ENCODE measurements around the gene CMTM4. TPM values are rescaled to one million over a fixed set of nuclear protein-coding genes. Genes with fewer than 3 reads are reported as not detected.
"Not testable (repeated sequence)": the region's sequence is repeated elsewhere in the genome, so short reads cannot be mapped to it uniquely, and the experiment has no call there.

Gene CMTM4
- total RNA-seq, 4 donors from 2014 or later, result 13.7 to 24.0 (median 15.8) TPM

DNA sequence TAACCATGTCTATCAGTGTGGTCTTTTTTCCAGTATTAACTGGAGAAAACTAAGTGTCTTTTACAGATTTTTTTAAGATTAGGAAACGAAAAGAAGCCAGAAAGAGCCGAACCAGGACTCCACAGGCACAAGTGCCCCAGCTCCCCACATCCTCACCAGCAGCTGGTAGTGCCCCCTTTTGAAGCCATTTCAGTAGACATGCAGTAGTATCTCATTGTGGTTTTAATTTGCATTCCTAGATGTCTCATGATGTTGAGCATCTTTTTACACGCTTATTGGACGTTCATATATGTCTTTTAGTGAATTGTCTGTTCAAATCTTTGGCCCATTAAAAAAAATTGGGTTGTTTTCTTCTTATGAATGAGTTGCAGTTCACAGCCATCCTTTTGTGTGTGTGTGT lies 96.8 kb downstream of the CMTM4 start:
- Histone ChIP-seq H3K27me3 (peaks cover 0 to 5% (median 0%) of the 10 kb centered on the region in 4 donors), H3K9me3 (no peaks in the 10 kb centered on the region), H3K4me1 (peaks cover 8 to 16% (median 9%) of the 10 kb centered on the region in 3 donors), H3K27ac (no peak overlapping the region), H3K36me3 (no peaks in the 10 kb centered on the region), H3K4me3 (no peak overlapping the region)
- WGBS, 2 donors, result 92% methylated on average over 4 of the region's 4 CpGs
- DNase-seq, result no peak
- TF ChIP-seq, protein P1, sequence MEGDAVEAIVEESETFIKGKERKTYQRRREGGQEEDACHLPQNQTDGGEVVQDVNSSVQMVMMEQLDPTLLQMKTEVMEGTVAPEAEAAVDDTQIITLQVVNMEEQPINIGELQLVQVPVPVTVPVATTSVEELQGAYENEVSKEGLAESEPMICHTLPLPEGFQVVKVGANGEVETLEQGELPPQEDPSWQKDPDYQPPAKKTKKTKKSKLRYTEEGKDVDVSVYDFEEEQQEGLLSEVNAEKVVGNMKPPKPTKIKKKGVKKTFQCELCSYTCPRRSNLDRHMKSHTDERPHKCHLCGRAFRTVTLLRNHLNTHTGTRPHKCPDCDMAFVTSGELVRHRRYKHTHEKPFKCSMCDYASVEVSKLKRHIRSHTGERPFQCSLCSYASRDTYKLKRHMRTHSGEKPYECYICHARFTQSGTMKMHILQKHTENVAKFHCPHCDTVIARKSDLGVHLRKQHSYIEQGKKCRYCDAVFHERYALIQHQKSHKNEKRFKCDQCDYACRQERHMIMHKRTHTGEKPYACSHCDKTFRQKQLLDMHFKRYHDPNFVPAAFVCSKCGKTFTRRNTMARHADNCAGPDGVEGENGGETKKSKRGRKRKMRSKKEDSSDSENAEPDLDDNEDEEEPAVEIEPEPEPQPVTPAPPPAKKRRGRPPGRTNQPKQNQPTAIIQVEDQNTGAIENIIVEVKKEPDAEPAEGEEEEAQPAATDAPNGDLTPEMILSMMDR (IDR thresholded peaks at IDR 0.05), result no peak
- TF ChIP-seq POLR2A (IDR thresholded peaks at IDR 0.05), result no peak
- intact Hi-C loops (cut with DNase I), result loop anchor here (10.0 kb wide), 2 partner anchors 125 to 265 kb away; no protein-coding TSS in a partner anchor

DNA sequence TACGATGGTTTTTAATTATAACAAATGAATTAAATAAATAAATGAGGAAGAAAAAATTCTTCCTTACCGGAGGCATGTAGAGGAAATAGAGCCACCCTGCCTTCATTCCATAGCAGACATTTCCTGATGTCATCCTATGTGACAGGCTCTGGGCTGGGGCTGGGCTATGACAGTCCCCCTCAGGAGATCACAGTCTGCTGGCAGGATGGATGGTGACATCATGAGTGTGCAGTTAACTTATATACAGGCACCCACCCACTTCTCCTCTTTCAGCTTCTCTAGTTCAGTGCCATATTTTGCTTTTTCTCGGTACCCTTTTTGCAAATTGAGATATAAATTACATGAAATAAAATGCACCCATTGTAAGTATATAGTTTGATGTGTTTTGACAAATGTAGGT lies 98.4 kb downstream of the CMTM4 start:
- Histone ChIP-seq H3K9me3 (no peaks in the 10 kb centered on the region), H3K36me3 (no peaks in the 10 kb centered on the region), H3K27me3 (no peaks in the 10 kb centered on the region), H3K4me1 (peaks cover 0 to 1% (median 0%) of the 10 kb centered on the region in 3 donors), H3K27ac (no peak overlapping the region), H3K4me3 (no peak overlapping the region)
- DNase-seq, result no peak
- TF ChIP-seq, protein P1 (IDR thresholded peaks at IDR 0.05), result no peak
- no peak for TF ChIP-seq POLR2A (IDR thresholded peaks at IDR 0.05)
- 57 to 82% methylated on average over 3 of the region's 3 CpGs for WGBS, 2 donors
- intact Hi-C loops (cut with DNase I), result no loop called here

DNA sequence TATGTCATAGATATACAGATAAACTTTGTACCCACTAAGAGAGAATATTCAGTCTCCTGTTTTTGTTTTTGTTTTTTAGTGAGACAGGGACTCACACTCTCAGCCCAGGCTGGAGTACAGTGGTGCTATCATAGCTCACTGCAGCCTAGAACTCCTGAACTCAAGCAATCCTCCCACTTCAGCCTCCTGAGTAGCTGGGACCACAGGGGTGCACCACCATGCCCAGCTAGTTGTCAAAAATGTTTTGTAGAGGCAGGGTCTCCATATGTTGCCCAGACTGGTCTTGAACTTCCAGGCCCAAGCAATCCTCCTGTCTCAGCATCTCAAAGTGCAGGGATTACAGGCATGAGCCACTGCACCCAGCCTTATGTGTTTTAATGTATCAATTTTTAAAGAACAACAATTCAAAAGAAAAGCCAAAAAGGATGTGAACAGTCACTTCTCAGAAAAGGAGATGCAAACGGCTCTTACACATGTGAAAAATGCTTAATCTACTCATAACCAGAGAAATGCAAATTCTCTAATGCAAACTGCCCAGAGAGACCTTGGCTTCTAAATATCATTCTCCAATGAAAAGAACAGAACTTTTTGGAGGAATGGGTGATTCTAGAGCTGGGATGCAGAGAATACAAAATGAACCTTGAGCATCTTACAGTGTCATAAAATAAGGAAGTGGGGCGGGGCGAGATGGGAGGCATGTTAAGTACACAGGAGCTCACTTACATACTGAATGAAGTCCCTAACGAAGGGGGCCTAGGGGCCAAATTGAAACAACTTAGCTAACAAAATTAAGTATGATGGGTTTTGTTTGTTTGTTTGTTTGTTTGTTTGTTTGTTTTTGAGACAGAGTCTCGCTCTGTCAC lies 99.3 kb downstream of the CMTM4 start:
- intact Hi-C loops (cut with DNase I), result no loop called here
- TF ChIP-seq, protein P1 (IDR thresholded peaks at IDR 0.05), result no peak
- no peak for TF ChIP-seq POLR2A (IDR thresholded peaks at IDR 0.05)
- no peak overlapping the region for H3K27ac ChIP-seq
- H3K36me3 ChIP-seq, result no peaks in the 10 kb centered on the region
- H3K9me3 ChIP-seq, result no peaks in the 10 kb centered on the region
- H3K4me1 ChIP-seq, result no peaks in the 10 kb centered on the region
- H3K4me3 ChIP-seq, result no peak overlapping the region
- no peak for DNase-seq
- no peaks in the 10 kb centered on the region for H3K27me3 ChIP-seq
- 77 to 81% methylated on average over 5 of the region's 5 CpGs for WGBS, 2 donors

DNA sequence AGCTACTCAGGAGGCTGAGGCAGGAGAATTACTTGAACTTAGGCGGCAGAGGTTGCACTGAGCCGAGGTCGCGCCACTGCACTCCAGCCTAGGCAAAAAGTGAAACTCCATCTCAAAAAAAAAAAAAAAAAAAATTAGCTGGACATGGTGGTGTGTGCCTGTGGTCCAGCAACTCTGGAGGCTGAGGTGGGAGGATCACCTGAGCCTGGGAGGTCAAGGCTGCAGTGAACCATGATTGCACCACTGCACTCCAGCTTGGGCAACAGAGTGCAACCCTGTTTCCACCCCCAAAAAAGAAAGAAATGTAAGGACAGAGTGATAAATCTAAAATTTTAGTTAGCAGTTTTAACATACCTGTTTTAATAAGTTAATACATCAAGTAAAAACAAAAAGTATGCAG lies 100.0 kb downstream of the CMTM4 start:
- H3K9me3 ChIP-seq; intact Hi-C loops (cut with DNase I); H3K36me3 ChIP-seq; H3K4me1 ChIP-seq; H3K4me3 ChIP-seq; DNase-seq; H3K27me3 ChIP-seq; H3K27ac ChIP-seq: not testable (repeated sequence)
- WGBS, 2 donors, result 92 to 96% methylated on average over 4 of the region's 4 CpGs

DNA sequence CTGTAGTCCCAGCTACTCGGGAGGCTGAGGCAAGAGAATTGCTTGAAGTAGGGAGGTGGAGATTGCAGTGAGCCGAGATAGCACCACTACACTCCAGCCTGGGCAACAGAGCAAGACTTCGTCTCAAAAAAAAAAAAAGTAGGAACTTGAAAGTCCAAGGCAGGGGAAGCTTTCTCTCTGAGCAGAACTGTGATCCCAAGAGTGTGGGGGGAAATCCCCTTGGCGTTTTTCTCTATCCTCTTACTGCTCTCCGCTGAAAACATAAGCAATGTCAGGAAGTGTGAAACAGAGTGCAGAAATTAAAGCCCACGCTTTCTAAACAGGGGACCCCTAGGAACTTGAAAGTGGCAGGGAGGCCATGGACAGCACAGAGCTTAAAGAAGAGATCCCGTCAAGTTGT lies 101.8 kb downstream of the CMTM4 start:
- intact Hi-C loops (cut with DNase I), result no loop called here
- no peak for DNase-seq

More for the DNA sequence above, 101.8 kb downstream of the CMTM4 start:
- TF ChIP-seq, protein P1 (IDR thresholded peaks at IDR 0.05), result no peak
- no peak for TF ChIP-seq POLR2A (IDR thresholded peaks at IDR 0.05)
- H3K36me3 ChIP-seq, result no peaks in the 10 kb centered on the region
- peaks cover 0 to 6% (median 0%) of the 10 kb centered on the region in 3 donors for H3K4me1 ChIP-seq
- H3K27ac ChIP-seq, result no peak overlapping the region
- no peaks in the 10 kb centered on the region for H3K27me3 ChIP-seq
- H3K9me3 ChIP-seq, result no peaks in the 10 kb centered on the region
- H3K4me3 ChIP-seq, result no peak overlapping the region
- WGBS, 2 donors, result 65 to 67% methylated on average over 7 of the region's 7 CpGs

All from esophagus squamous epithelium (tissue), 5 donors.